ENCODE measurements around the gene MYO1F. TPM values are rescaled to one million over a fixed set of nuclear protein-coding genes. Genes with fewer than 3 reads are reported as not detected.
"Not testable (repeated sequence)": the region's sequence is repeated elsewhere in the genome, so short reads cannot be mapped to it uniquely, and the experiment has no call there.

The MYO1F gene
- total RNA-seq, 2 experiments from 2014 or later = 21.0 to 21.4 TPM

- ChIA-PET CTCF (interaction anchor here (1.0 to 10.2 kb wide), 2 partner anchors 51 to 61 kb away, joined by 3 to 117 read pairs; partner anchors contain the start of gene MYO1F), POLR2A (interaction anchor here (0.6 to 1.1 kb wide), 3 partner anchors 23 to 1204 kb away, joined by 3 to 4 read pairs (median 4); no protein-coding TSS in a partner anchor)
- no peaks in the 10 kb centered on the region for H3K36me3 Mint-ChIP-seq (ENCODE audit: low read depth)
- peak overlapping the region; percentile 93 for H3K27ac Mint-ChIP-seq
- H3K27me3 Mint-ChIP-seq = no peaks in the 10 kb centered on the region
- TF ChIP-seq CTCF (IDR thresholded peaks at IDR 0.05) = no peak
- ATAC-seq (peak; percentile 4), DNase-seq (peak; percentile 73)
- H3K4me3 Mint-ChIP-seq = no peak overlapping the region
- H3K9me3 Mint-ChIP-seq = no peaks in the 10 kb centered on the region
- intact Hi-C loops (cut with micrococcal nuclease) = no loop called here
- H3K4me1 Mint-ChIP-seq (ENCODE audit: low read depth) = peaks cover 33% of the 10 kb centered on the region
Observed at GRCh38 chr19:8517551-8518442, 59.4 kb downstream of the MYO1F start.

GRCh38 chr19:8515317-8515716, 61.9 kb downstream of the MYO1F start:
- Mint-ChIP-seq H3K27ac (peak overlapping the region; percentile 99), H3K9me3 (no peaks in the 10 kb centered on the region), H3K36me3 (ENCODE audit: low read depth) (peaks cover 5% of the 10 kb centered on the region), H3K4me1 (ENCODE audit: low read depth) (peaks cover 41% of the 10 kb centered on the region), H3K4me3 (peak overlapping the region; percentile 88), H3K27me3 (no peaks in the 10 kb centered on the region)
- POLR2A ChIA-PET = interaction anchor here (0.8 to 3.0 kb wide), 7 partner anchors 9 to 192 kb away, joined by 3 to 24 read pairs (median 3); partner anchors contain the start of genes HNRNPM and MYO1F
- DNase-seq (peak; percentile 78), ATAC-seq (peak; percentile 32)
- intact Hi-C loops (cut with micrococcal nuclease) = no loop called here
- CTCF ChIA-PET = interaction anchor here (1.1 to 10.2 kb wide), 4 partner anchors 10 to 64 kb away, joined by 3 to 117 read pairs (median 4); partner anchors contain the start of gene MYO1F
- no peak for TF ChIP-seq CTCF (IDR thresholded peaks at IDR 0.05)

GRCh38 chr19:8514505-8515009, 62.7 kb downstream of the MYO1F start:
- peaks cover 41% of the 10 kb centered on the region for H3K4me1 Mint-ChIP-seq (ENCODE audit: low read depth)
- CTCF ChIA-PET = interaction anchor here (0.9 to 10.2 kb wide), 8 partner anchors 9 to 127 kb away, joined by 3 to 117 read pairs (median 4); partner anchors contain the start of genes MYO1F and PRAM1
- H3K9me3 Mint-ChIP-seq = not testable (repeated sequence)

GRCh38 chr19:8513687-8514504, 63.3 kb downstream of the MYO1F start, which contains the start of gene ZNF414:
Gene ZNF414 (minus strand): TSS chr19:8514167. CDS start chr19:8514046, 121 bp downstream.
- ChIA-PET CTCF (interaction anchor here (0.6 to 10.2 kb wide), 12 partner anchors 9 to 128 kb away, joined by 3 to 117 read pairs (median 3); partner anchors contain the start of genes MARCHF2, MYO1F and PRAM1), POLR2A (interaction anchor here (0.7 to 3.0 kb wide), 27 partner anchors 8 to 197 kb away, joined by 3 to 24 read pairs (median 3); partner anchors contain the start of genes HNRNPM, MARCHF2, MYO1F and PRAM1)
- Mint-ChIP-seq H3K36me3 (ENCODE audit: low read depth) (peaks cover 5% of the 10 kb centered on the region), H3K9me3 (no peaks in the 10 kb centered on the region), H3K4me3 (peak within 1 kb of the TSS; percentile 88), H3K27me3 (no peaks in the 10 kb centered on the region), H3K4me1 (ENCODE audit: low read depth) (peaks cover 41% of the 10 kb centered on the region), H3K27ac (peak within 1 kb of the TSS; percentile 99)
- no peak for TF ChIP-seq CTCF (IDR thresholded peaks at IDR 0.05)
- ATAC-seq (peak; percentile 83), DNase-seq (peak; percentile 98)
- intact Hi-C loops (cut with micrococcal nuclease) = loop anchor here (5.0 kb wide), 1 partner anchor 63 kb away; the partner anchor contains the start of gene MYO1F

More at GRCh38 chr19:8514505-8515009, 62.7 kb downstream of the MYO1F start:
- not testable (repeated sequence) for DNase-seq; H3K36me3 Mint-ChIP-seq (ENCODE audit: low read depth); ATAC-seq; H3K27me3 Mint-ChIP-seq
- POLR2A ChIA-PET = interaction anchor here (0.9 to 3.0 kb wide), 19 partner anchors 9 to 191 kb away, joined by 3 to 24 read pairs (median 4); partner anchors contain the start of genes HNRNPM, MARCHF2 and MYO1F
- intact Hi-C loops (cut with micrococcal nuclease) = loop anchor here (5.0 kb wide), 1 partner anchor 63 kb away; the partner anchor contains the start of gene MYO1F
- Mint-ChIP-seq H3K4me3 (peak overlapping the region; percentile 88), H3K27ac (peak overlapping the region; percentile 99)

All from activated CD8-positive, alpha-beta T cell treated with anti-CD3 and anti-CD28 coated beads for 36 hours (primary cell).